ENCODE measurements around the gene WWOX. TPM values are rescaled to one million over a fixed set of nuclear protein-coding genes. Genes with fewer than 3 reads are reported as not detected.

WWOX gene
- total and polyA plus RNA-seq, 10 donors: 5.9 to 90.3 (median 26.4) TPM

DNA sequence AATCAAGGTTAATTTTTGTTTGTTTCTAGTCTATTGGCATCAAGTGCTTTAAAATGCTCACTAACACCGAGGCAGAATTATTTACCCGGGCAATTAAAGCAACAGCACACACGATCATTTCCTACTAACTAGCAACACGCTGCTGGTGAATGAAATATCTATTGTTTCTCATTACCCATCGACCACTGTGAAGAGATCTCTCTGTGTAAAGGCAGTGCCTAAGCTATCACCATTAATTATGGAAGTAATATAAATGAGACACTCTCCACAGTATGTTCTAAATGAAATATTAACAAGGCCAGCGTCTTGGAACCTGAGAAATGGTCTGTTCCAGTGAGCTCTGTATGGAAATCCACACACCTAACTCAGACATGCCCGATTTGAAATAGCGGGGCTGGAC lies 1103.5 kb downstream of the WWOX start:
- no peaks in the 10 kb centered on the region for H3K27me3 ChIP-seq (replicated peaks in 1 of 7)
- H3K4me3 ChIP-seq: no peak overlapping the region
- TF ChIP-seq POLR2A (IDR thresholded peaks at IDR 0.05): no peak
- TF ChIP-seq, protein P1, sequence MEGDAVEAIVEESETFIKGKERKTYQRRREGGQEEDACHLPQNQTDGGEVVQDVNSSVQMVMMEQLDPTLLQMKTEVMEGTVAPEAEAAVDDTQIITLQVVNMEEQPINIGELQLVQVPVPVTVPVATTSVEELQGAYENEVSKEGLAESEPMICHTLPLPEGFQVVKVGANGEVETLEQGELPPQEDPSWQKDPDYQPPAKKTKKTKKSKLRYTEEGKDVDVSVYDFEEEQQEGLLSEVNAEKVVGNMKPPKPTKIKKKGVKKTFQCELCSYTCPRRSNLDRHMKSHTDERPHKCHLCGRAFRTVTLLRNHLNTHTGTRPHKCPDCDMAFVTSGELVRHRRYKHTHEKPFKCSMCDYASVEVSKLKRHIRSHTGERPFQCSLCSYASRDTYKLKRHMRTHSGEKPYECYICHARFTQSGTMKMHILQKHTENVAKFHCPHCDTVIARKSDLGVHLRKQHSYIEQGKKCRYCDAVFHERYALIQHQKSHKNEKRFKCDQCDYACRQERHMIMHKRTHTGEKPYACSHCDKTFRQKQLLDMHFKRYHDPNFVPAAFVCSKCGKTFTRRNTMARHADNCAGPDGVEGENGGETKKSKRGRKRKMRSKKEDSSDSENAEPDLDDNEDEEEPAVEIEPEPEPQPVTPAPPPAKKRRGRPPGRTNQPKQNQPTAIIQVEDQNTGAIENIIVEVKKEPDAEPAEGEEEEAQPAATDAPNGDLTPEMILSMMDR (IDR thresholded peaks at IDR 0.05 in 8 of 11, conservative IDR thresholded peaks at IDR 0.05 in 3 of 11): no peak
- no peak for TF ChIP-seq POLR2AphosphoS5 (IDR thresholded peaks at IDR 0.05)
- WGBS, 5 donors: 88 to 93% (median 92%) methylated on average over 8 of the region's 8 CpGs
- DNase-seq: no peak
- H3K36me3 ChIP-seq: no peaks in the 10 kb centered on the region
- H3K9me3 ChIP-seq: no peaks in the 10 kb centered on the region
- no peaks in the 10 kb centered on the region for H3K4me1 ChIP-seq
- H3K27ac ChIP-seq: no peak overlapping the region
- intact Hi-C loops (cut with DNase I; ENCODE audit: low total_unique reads): no loop called here

DNA sequence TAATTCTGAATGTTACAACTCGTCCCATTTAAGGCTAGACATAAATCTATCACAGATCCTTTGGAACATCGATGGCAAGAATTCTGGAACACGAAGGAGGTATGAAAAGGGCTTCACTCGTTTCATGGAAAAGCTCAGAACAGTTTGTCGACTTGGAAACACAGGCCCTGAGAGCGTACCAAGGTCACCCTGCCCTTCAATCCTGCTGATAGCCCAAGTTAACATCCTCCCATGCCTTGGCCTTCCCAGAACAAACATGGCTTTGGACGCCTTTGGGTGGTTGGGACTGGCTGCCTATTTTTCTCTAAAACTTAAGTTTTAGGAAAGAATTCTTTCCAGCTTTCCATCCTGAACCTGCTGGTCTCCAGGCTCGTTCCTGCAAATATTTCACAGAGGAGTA lies 1105.0 kb downstream of the WWOX start:
- Histone ChIP-seq H3K9me3 (no peaks in the 10 kb centered on the region), H3K4me3 (no peak overlapping the region), H3K4me1 (no peaks in the 10 kb centered on the region), H3K27ac (no peak overlapping the region), H3K36me3 (no peaks in the 10 kb centered on the region), H3K27me3 (replicated peaks in 1 of 7) (no peaks in the 10 kb centered on the region)
- WGBS, 5 donors: 71 to 90% (median 75%) methylated on average over 8 of the region's 8 CpGs
- TF ChIP-seq, protein P1 (IDR thresholded peaks at IDR 0.05 in 8 of 11, conservative IDR thresholded peaks at IDR 0.05 in 3 of 11): no peak
- TF ChIP-seq POLR2A (IDR thresholded peaks at IDR 0.05) (no peak), POLR2AphosphoS5 (IDR thresholded peaks at IDR 0.05) (no peak)
- intact Hi-C loops (cut with DNase I; ENCODE audit: low total_unique reads): no loop called here
- DNase-seq: no peak

DNA sequence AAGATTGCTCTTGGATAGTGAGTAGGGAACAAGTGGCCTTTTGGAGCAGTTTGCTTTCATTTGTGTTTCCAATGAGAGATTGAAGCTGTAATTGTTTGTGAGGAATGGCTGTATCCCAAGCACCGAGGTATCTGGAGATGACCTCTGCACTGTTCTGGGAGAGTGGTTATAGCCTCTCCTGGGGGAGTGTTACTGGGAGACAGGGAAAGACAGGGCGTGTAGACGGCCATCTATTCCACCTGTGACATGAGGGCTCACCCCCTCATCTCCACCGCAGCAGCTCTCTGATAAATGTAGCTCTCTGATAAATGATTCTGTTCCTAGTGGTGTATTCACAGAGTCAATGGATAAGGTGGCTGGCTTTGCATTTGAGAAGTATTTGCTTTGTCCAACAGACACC lies 1107.4 kb downstream of the WWOX start:
- 82 to 94% (median 90%) methylated on average over 4 of the region's 4 CpGs for WGBS, 5 donors
- no peaks in the 10 kb centered on the region for H3K36me3 ChIP-seq
- intact Hi-C loops (cut with DNase I; ENCODE audit: low total_unique reads): no loop called here

DNA sequence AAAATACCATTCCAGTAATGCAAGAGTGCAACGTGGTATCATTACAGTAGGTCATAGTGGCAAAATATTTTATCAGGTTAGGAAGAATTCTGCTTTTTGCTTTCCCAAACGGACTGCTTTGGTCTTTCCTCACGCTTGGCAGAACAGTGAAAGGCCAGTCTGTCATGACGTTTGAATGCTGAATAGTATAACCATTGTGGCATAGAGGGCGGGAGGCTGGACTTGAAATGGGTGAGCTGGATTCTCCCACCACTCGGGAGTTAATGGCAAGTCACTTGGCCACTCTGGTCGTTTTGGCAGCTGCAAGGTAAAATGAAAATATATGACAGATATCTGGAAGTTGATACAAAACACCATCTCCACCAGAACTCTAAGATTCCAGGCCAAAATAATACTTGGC lies 1109.9 kb downstream of the WWOX start:
- H3K4me1 ChIP-seq: no peaks in the 10 kb centered on the region
- no peak for DNase-seq
- H3K27me3 ChIP-seq (replicated peaks in 1 of 7): no peaks in the 10 kb centered on the region
- TF ChIP-seq, protein P1 (IDR thresholded peaks at IDR 0.05 in 8 of 11, conservative IDR thresholded peaks at IDR 0.05 in 3 of 11): no peak
- TF ChIP-seq POLR2AphosphoS5 (IDR thresholded peaks at IDR 0.05) (no peak), POLR2A (IDR thresholded peaks at IDR 0.05) (no peak)
- intact Hi-C loops (cut with DNase I; ENCODE audit: low total_unique reads): no loop called here
- no peaks in the 10 kb centered on the region for H3K36me3 ChIP-seq
- no peak overlapping the region for H3K27ac ChIP-seq
- no peaks in the 10 kb centered on the region for H3K9me3 ChIP-seq
- 80 to 87% (median 82%) methylated on average over 7 of the region's 7 CpGs for WGBS, 5 donors
- no peak overlapping the region for H3K4me3 ChIP-seq

More for the DNA sequence above, 1107.4 kb downstream of the WWOX start:
- H3K4me3 ChIP-seq: no peak overlapping the region
- H3K4me1 ChIP-seq: no peaks in the 10 kb centered on the region
- no peaks in the 10 kb centered on the region for H3K27me3 ChIP-seq (replicated peaks in 1 of 7)
- no peak for TF ChIP-seq POLR2A (IDR thresholded peaks at IDR 0.05)
- no peak for TF ChIP-seq POLR2AphosphoS5 (IDR thresholded peaks at IDR 0.05)
- TF ChIP-seq, protein P1 (IDR thresholded peaks at IDR 0.05 in 8 of 11, conservative IDR thresholded peaks at IDR 0.05 in 3 of 11): no peak
- H3K27ac ChIP-seq: no peak overlapping the region
- no peaks in the 10 kb centered on the region for H3K9me3 ChIP-seq
- no peak for DNase-seq
